ENCODE results near the gene PTOV1.

The PTOV1 gene

DNA sequence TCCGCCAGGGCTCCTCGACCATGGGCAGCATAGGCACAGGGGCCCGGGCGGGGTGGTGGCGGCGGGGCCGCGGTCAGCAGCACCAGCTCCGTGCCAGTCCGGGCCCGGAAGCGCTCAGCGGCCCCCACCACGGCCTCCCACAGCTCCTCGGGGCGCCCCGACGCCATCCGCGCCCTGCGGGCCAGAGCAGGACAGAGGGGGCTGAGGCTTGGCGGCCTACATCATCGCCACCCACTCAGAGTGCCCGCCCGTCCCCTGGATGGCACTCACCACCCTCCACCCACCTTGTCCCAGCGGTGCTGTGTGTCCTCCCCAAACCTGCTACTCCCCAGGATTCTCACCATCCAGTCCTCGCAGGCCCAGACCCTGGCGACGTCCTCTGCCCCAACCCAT, 22.2 kb downstream of the PTOV1 start:
- H3K4me3 ChIP-seq (ENCODE audit: low read depth, low read length), result no peak overlapping the region

DNA sequence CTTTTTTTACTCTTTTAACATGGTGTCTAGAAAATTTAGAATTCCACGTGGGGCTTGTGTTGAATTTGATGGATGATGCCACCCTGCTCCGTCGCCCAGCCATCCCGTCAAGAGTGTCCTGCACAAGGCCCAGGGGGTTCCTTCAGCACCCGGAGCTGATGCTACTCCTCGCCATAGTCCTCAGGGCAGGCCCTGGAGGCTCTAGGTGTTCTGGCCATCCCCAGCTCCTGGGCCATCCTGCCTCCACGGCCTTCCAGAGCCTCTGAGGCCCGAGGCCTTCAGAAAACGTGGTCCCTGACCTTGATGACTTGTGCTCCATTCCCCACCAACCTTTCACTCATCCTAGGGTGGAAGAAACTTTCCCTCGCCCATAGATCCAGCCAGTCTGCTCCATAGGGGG, 22.9 kb downstream of the PTOV1 start:
- no peak overlapping the region for H3K4me3 ChIP-seq (ENCODE audit: low read depth, low read length)

DNA sequence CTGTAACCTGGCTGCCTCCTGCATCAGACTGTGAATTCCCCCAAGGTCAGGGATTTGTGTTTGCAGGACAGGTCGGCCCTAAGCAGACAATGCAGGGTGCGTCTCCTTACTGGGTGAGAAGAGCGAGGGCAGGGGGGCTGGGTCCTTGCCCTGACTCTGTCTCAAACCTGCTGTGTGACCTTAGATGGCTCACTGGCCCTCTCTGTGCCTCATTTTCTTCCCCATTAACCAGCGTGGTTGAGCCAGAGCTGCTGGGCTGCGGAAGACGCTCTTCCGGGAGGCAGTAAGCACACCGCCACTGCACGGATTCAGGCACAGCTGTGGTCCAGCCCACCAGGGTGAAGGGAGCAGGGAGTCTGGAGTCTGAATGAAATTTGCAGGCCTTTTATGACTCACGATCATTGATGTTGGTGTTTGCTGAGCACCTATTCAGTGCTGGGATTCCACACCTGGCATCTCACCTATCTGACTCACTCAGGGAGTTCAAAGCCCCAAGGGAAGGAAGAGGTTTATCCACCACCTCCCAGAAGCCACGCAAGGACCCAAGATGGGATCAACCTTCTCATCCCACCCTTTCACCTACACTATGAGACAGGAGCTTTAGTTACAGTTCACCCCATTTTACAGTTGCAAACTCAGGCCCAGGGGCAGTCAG, 23.7 kb downstream of the PTOV1 start:
- H3K4me3 ChIP-seq (ENCODE audit: low read depth, low read length), result no peak overlapping the region

DNA sequence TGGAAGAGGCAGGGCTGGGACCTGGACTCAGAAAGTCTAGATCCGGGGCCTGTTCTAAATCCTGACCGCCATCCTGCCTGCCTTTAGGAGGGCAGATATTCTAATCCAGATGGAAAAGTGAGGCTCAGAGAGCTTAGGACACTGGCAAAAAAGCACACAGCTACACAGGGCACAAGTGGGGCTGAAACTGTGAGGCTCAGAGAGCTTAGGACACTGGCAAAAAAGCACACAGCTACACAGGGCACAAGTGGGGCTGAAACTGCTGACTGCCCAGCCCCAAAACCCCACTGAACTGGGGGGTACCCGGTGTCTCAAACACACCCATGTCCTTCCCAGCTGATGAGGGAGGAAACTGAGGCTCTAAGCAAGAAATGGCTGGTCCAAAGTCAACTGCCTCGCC, 24.2 kb downstream of the PTOV1 start:
- peak overlapping the region; percentile 98 for H3K4me3 ChIP-seq (ENCODE audit: low read depth, low read length)

DNA sequence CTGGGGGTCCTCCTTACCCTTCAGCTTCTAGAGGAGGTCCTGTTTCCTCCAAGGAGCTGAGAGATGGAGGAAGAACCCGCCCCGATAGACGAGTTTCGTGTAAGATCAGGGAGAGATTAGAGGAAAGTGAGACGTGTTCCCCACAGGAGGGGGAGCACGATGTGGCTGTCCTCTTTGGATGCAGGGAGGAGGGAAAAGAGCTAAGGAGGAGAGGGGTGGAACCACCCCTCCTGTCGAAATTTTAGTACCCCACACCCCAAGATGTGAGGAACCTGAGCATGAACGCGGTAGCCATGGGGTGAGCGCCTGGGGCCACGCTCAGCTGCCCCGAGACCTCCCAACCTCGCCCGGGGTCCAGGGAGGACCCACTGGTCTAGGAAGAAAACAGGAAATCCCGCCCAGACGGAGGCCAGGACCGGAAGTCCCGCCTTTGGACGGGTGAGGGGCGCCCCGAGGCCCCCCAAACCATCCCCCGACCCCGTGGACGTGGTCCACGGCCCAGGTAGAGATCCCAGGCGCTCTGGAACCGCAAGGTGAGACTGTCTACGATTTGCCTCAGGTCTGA, 25.0 kb downstream of the PTOV1 start:
- H3K4me3 ChIP-seq (ENCODE audit: low read depth, low read length), result peak overlapping the region; percentile 98

DNA sequence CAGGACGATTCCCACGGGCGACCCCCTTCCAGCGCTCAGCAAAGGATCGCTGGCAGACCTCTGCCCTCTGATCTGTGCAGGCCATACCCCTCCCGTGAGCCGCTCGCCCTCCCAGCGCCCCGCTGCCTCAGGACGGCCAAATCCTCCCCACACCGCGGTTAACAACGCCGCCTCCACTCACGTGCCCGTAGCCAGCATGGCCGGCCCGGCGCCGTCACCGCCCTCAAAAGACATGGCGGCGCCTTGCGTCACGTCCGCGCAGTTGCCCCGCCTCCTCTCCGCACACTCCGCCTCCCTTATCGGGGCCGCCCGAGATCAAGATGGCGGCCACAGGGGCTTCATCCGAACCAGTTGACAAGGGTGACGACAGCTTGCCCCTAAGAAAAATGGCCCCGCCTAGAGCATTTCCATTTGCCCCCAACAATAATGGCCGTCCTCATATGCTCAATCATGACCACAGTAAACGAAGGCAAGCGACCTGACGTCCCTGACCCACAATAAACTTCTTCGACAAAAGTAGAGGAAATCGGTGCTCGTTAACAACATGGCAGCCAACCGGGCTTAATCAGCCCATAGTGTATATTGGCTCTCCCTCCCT, 25.6 kb downstream of the PTOV1 start:
- H3K4me3 ChIP-seq (ENCODE audit: low read depth, low read length), result peak overlapping the region; percentile 98

DNA sequence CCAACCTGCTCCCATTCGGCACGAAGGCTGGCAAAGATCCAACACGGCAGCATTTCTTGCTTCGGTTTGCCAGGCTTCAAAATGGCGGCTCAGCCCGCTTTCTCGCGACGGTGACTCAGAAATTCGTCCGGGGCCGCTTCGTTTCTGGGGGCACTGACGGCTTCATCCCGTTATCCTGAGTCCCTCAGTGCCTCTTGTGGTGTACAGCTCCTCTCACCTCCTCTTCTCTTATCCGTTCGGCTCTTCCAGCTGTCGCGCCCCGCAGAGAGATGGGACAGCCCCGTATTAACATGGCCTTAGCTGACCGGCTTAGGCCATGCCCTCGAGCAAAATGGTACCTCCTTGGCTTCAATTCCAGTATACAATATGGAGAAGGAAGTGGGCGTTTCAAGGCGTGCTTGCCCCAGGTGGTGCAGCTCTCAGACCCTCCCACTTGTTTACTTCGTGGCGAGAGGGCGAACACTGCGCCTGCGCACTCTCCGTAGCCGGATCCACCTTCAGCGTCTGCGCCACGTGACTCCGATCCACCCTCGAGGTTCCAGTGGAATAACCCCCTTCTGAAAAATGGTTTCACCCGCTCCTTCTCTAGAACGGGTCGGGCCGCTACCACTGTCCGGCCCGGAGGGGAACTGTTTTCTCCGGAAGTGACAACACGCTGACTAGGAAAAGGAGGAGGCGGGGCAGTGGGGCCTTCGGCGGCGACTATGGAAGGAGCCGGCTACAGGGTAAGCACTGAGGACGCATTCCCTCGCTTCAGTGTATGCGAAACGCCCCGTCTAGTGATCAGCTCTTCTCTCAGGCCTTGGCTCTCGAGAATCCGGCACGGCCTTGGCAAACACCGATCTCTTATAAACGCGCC, 26.3 kb downstream of the PTOV1 start, which contains the start of the genes AKT1S1 and TBC1D17:
AKT1S1 (minus strand) TSS at position 336 of the 859 bp plus-strand sequence. CDS start 4,060 bp downstream, outside the sequence.
TBC1D17 (plus strand) TSS at position 683 of the 859 bp plus-strand sequence; CDS start at position 705, 22 bp downstream.
- H3K4me3 ChIP-seq (ENCODE audit: low read depth, low read length), result peak within 1 kb of the TSS; percentile 98

DNA sequence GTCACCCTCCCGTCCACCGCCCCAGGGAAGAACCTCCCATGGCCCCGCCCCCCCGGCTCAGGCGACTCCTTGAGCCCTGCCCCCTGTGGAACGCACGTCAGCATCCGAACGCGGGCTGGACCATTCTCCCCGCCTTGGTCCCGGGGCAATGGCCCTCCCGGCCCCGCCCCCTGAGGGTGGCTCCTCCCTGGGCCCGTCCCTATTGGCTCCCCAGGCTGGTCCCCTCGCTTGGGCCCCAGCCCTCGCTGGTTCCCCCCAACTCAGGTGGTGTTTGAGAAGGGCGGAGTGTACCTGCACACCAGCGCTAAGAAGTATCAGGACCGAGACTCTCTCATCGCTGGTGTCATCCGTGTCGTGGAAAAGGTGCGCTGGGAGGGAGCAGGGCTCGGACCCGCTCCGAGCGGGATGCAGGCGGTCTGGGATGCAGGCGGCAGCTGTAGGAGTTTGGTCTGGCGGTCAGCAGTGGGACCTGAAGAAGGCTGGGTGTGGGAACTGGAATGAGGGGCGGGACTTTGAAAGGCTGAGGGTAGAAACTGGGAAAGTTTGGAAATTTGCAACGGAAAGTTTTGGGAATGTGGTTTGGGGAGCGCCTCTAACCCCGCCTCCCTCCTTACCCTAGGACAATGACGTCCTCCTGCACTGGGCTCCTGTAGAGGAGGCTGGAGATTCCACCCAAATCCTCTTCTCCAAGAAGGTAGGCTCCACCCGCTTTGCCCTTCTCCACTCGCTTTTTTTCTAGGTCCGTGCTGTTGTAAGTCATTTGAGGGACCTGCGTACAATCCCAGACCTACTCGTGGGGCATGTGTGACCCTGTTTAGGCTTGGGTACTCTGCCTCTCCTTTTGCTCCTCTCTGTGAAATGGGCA, 27.2 kb downstream of the PTOV1 start:
- H3K4me3 ChIP-seq (ENCODE audit: low read depth, low read length), result peak overlapping the region; percentile 98

DNA sequence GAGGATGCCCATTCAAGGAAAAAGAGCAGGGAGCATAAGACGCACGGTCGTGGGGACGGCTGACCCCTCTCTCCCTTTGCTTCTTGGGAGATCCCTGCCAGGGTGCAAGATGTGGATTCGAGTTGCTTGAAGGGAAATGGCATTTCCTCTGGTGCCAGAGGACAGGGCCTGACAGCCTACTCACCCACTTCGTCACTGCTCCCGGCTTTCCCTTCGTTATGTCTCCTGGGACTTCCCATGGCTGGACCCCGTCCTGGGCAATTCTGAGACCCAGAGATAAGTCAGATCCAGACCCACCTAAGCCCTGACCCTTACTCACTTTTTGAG, 27.7 kb downstream of the PTOV1 start:
- H3K4me3 ChIP-seq (ENCODE audit: low read depth, low read length), result peak overlapping the region; percentile 98

DNA sequence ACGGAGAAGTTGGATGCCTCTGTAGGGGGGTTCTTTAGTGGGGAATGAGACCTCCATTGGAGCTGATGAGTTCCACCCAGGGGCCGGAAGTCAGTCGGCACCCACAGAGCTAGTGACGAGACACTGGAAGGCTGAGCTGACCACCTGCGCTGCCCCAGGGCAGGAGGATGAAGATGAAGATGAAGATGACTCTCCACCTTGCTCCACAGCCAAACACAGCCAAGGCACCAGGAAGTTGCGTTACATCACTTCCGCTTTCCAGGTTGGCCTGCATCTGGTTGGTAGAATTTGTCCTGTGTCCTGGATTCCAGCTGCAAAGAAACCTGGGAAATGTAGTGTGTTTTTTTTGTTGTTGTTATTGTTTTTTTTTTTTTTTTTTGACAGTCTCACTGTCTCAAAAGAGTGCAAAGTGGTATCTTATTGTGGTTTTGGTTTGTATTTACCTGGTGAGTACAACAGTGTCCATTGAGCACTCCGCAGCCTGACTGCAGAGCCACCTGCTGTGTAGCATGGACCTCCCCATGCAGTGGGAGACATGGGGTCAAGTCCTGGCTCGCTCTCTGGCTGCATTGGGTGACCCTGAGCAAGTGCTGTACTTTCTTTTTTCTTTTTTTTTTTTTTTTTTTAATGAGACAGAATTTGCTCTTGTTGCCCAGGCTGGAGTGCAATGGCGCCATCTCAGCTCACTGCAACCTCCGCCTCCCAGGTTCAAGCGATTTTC, 28.4 kb downstream of the PTOV1 start:
- H3K4me3 ChIP-seq (ENCODE audit: low read depth, low read length), result no peak overlapping the region

DNA sequence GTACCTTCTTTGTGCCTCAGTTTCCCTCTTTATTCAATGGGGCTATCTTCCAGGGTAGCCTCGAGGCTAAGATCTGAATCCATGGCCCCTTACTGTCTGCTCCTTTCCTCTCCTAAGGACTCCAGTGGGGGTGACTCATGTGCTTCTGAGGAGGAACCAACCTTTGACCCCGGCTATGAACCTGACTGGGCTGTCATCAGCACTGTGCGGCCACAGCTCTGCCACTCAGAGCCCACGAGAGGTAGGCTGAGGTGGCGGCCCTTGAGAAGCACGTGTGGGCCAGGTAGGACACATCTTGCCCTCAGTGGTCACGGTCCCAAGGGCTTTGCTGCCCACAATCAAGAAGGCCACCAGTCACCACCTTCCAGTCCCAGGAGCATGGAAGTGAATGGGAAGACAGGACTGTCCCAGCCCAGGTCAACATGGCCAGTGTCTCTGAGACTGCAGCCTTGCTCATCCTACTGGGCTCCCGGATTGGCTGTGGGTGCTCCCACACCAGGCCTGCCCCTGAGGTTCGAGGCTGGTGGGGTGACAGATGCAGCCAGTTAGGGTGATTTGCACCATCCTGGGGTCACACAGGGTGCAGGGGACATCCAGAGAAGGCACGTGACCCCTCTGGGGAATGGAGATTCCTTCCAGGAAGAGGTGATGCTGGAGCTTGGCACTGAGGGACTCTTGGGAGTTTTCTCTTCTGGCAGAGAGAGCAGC, 29.4 kb downstream of the PTOV1 start:
- no peak overlapping the region for H3K4me3 ChIP-seq (ENCODE audit: low read depth, low read length)

DNA sequence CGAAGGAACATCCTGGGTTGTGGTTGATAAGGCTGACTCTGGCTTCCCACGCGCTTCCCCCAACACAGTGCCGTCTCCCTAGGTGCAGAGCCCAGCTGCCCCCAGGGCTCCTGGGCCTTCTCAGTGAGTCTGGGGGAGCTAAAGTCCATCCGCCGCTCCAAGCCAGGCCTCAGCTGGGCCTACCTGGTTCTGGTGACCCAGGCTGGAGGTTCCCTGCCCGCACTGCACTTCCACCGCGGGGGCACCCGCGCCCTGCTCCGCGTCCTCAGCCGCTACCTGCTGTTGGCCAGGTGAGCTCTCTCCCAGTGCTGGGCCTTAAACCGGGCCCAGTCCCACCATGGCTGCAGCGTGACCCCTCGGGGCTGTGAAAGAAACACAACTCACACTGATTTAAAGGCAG, 30.2 kb downstream of the PTOV1 start:
- H3K4me3 ChIP-seq (ENCODE audit: low read depth, low read length), result no peak overlapping the region

DNA sequence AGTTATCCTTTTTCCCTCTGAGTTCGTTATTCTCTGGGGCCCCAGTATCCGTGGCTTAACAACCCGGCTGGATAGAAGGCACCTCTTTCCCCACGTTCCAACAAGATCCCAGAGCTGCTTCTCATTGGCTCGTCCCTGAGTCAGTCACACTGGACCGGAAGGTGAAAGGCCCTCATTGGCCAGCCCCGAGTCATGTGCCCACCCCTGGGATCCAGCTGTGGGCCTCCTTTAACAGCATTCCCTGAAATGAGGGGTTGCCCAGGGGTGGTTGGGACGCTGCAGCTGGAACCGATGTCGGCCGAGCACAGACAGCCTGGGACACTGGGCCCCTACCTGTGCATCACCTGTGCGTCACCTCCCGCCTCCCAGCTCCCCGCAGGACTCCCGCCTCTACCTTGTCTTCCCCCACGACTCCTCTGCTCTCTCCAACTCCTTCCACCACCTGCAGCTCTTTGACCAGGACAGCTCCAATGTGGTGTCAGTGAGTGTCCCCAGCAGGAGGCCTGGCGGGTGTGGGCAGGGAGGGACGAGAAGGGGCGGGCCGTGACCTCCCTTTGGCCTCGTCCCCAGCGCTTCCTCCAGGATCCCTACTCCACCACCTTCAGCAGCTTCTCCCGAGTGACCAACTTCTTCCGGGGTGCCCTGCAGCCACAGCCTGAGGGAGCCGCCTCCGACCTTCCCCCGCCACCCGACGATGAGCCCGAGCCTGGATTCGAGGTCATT, 30.9 kb downstream of the PTOV1 start:
- no peak overlapping the region for H3K4me3 ChIP-seq (ENCODE audit: low read depth, low read length)

DNA sequence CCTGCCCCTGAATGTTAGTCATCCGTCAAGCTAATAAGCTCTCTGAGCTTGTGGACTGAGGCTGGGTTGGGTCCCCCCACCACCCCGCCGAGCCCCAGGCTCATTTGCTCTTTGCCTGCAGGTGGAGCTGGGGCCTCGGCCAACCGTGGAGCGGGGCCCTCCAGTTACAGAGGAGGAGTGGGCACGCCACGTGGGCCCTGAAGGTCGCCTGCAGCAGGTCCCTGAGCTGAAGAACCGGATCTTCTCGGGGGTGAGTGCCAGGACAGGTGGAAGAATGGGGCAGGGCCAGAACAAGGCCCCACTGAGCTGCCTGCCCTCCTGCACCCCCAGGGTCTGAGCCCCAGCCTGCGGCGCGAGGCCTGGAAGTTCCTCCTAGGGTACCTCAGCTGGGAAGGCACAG, 31.7 kb downstream of the PTOV1 start:
- no peak overlapping the region for H3K4me3 ChIP-seq (ENCODE audit: low read depth, low read length)

DNA sequence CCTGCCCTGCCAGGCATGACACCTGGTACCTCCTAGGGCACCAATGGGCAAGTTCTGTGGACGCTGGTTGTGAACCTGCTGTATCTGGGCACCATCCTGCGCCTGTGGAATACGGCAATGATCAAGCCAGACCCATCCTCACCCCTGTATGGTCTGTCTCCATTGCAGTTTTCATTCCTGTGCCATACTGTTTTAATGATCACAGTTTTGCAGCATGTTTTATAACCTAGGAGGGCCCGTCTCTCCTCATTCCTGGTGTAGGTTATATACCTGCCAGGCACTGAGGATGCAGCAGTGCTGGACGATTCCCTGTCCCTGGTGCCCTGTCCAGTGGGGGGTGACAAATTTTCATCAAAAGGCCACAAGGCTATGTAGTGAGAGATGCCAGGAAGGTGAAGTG, 32.1 kb downstream of the PTOV1 start:
- H3K4me3 ChIP-seq (ENCODE audit: low read depth, low read length), result no peak overlapping the region

DNA sequence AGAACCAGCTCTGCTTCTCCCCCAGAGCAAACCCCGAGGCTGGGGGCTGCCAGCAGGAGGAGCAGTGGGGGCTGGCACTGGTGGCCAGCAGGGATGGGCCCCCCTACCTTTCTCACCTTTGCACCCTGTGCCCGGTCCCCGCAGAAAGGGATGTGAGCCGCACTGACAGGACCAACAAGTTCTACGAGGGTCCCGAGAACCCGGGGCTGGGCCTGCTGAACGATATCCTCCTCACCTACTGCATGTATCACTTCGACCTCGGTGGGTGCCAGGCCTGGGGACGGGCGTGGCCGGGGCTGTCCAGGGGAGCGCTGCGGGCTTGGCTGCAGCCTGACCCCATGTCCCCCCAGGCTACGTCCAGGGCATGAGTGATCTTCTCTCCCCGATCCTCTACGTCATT, 33.1 kb downstream of the PTOV1 start:
- no peak overlapping the region for H3K4me3 ChIP-seq (ENCODE audit: low read depth, low read length)

DNA sequence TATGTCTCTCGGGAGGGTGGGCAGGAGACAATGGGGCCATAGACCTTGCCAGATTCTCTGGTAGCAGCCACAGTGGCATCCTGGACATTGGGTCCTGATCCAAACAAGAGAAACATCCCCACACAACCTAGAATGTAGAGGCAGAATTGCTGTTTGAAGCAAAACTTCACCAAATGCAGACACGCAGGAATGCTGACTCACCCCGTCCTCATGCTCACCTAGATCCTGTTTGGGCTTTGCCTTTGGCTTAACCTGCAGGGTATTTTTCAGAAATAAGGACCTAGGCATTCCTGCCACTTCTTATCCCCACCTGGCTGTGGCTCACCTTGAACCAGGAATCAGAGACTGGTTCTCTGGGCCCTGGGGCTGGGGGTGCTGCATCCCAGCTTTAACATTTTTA, 33.8 kb downstream of the PTOV1 start:
- H3K4me3 ChIP-seq (ENCODE audit: low read depth, low read length), result no peak overlapping the region

DNA sequence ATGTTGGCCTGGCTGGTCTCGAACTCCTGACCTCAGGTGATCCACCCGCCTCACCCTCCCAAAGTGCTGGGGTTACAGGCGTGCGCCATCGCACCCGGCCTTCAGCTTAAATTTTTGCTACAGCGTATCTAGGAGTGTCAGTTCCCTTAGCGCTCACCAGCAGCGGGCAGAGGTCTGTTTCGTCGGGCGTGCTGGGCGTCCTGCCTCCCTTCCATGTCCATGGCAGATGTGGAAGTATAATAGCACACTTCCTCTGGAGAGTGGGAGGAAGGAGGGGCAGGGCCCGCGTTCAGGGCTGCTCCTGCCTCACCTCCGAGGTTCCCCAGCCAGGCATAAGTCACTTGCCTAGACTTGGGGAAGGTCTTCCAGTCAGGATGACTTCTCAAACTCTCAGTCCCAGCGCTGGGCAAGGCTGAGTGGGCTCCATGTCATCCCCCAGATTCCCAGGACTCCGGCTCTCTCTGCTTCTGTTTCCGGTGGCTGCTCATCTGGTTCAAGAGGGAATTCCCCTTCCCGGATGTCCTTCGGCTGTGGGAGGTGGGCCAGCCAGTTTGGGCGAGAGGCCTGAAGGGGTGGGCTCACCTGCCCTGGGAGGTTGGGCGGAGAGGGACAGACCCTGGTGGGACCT, 36.2 kb downstream of the PTOV1 start:
- no peak overlapping the region for H3K4me3 ChIP-seq (ENCODE audit: low read depth, low read length)
